ENCODE data around the gene ABCC1. TPM values are rescaled to one million over a fixed set of nuclear protein-coding genes. Genes with fewer than 3 reads are reported as not detected.
A peak's percentile ranks its signal among the peaks of the same experiment; 100 is the strongest.

ABCC1 gene
- total RNA-seq, 1 donor from 2014 or later = 47.9 TPM

DNA sequence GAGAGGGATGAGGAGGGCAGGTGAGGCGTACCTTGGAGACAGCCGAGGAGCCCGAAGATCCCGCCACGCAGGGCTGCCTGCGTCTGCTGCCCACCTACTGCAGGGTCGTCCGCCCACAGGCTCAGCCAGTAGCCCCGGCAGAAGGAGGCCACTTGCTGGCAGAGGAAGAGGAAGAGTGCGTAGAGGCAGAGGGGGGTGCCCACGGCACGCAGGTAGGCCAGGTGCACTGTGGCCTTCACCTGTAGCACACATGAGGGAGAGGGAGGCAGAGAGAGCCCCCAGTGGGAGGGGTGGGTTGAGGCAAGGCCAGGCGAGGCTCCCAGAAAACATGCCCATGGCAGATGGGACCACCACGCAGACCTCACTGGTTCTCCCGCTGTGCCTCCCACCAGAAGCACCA lies 220.2 kb downstream of the ABCC1 start:
- TF ChIP-seq, protein P1, sequence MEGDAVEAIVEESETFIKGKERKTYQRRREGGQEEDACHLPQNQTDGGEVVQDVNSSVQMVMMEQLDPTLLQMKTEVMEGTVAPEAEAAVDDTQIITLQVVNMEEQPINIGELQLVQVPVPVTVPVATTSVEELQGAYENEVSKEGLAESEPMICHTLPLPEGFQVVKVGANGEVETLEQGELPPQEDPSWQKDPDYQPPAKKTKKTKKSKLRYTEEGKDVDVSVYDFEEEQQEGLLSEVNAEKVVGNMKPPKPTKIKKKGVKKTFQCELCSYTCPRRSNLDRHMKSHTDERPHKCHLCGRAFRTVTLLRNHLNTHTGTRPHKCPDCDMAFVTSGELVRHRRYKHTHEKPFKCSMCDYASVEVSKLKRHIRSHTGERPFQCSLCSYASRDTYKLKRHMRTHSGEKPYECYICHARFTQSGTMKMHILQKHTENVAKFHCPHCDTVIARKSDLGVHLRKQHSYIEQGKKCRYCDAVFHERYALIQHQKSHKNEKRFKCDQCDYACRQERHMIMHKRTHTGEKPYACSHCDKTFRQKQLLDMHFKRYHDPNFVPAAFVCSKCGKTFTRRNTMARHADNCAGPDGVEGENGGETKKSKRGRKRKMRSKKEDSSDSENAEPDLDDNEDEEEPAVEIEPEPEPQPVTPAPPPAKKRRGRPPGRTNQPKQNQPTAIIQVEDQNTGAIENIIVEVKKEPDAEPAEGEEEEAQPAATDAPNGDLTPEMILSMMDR (IDR thresholded peaks at IDR 0.05) = no peak
- peak; percentile 74 for DNase-seq (ENCODE audit: low spot score)
- no peaks in the 10 kb centered on the region for H3K9me3 Mint-ChIP-seq (ENCODE audit: low read depth)
- no peak overlapping the region for H3K4me3 Mint-ChIP-seq (ENCODE audit: unreplicated experiment)
- H3K27me3 Mint-ChIP-seq (ENCODE audit: low read depth) = no peaks in the 10 kb centered on the region
- H3K36me3 Mint-ChIP-seq (ENCODE audit: low read depth) = peaks cover 1% of the 10 kb centered on the region
- H3K4me1 Mint-ChIP-seq (ENCODE audit: low read depth) = no peaks in the 10 kb centered on the region
- no peak overlapping the region for H3K27ac Mint-ChIP-seq (ENCODE audit: unreplicated experiment)

DNA sequence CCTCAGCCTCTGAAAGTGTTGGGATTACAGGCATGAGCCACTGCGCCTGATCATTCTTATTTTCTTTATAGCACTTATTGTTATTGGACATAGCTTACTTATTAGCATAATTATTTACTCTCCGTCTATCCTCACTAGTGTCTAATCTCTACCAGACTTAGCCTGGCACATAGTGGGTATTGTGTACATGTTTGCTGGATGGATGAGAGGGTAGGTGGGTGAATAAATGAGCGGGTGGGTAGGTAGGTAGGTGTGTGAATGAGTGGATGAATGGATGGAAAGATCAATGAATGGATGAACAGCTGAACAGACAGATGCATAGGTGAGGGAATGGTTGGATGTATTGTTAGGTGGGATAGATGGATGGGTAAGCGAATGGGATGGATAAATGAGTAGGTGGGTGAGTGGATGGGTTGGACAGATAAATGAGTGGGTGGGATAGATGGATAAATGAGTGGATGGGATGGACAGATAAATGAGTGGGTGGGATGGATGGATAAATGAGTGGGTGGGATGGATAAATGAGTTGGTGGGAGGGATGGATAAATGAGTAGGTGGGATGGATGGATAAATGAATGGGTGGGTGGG lies 222.0 kb downstream of the ABCC1 start:
- TF ChIP-seq, protein P1 (IDR thresholded peaks at IDR 0.05) = no peak
- Mint-ChIP-seq H3K9me3 (ENCODE audit: low read depth) (peaks cover 5% of the 10 kb centered on the region), H3K4me3 (ENCODE audit: unreplicated experiment) (no peak overlapping the region), H3K27me3 (ENCODE audit: low read depth) (no peaks in the 10 kb centered on the region), H3K27ac (ENCODE audit: unreplicated experiment) (no peak overlapping the region), H3K36me3 (ENCODE audit: low read depth) (peaks cover 6% of the 10 kb centered on the region), H3K4me1 (ENCODE audit: low read depth) (no peaks in the 10 kb centered on the region)
- DNase-seq (ENCODE audit: low spot score) = no peak

DNA sequence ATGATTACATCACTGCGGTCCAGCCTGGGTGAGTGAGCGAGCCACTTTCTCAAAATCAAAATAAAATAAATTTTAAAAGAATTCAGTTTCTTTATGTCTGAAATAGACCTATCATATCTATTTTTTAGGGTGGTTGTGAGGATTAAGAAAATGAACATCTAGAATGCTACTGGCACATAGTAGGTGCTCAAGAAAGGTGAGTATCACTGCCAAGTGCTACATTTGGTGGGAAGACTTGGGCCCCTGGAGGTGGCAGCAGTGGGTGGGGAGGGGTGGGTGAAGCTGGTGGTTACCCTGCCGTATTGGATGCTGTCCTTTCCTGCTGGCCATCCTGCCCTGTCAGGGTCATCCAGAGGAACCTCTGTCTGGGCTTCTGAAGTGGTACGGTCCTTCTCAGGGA lies 223.6 kb downstream of the ABCC1 start:
- no peak for DNase-seq (ENCODE audit: low spot score)
- Mint-ChIP-seq H3K36me3 (ENCODE audit: low read depth) (peaks cover 6% of the 10 kb centered on the region), H3K27ac (ENCODE audit: unreplicated experiment) (no peak overlapping the region), H3K4me3 (ENCODE audit: unreplicated experiment) (no peak overlapping the region), H3K27me3 (ENCODE audit: low read depth) (no peaks in the 10 kb centered on the region), H3K4me1 (ENCODE audit: low read depth) (no peaks in the 10 kb centered on the region), H3K9me3 (ENCODE audit: low read depth) (peaks cover 6% of the 10 kb centered on the region)
- TF ChIP-seq, protein P1 (IDR thresholded peaks at IDR 0.05) = no peak

DNA sequence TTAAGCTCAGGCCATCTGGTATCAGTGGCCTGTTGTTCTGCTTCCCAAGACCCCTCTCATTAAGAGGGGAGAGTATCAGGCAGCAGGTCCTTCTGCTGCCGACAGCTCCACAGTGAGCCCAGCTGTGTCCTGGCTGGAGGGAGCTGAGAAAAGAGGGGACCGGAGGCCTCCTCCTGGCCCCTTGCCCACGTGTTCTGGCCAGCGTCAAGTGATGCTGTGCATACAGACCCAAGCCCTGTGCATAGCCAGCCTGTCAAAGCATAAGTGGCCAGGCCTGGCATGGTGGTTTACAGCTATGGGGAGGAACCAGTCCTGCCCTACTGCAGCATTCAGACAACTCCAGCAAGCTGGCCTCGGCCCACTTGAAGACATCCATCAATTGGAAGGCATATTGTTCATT lies 225.9 kb downstream of the ABCC1 start:
- Mint-ChIP-seq H3K27ac (ENCODE audit: unreplicated experiment) (no peak overlapping the region), H3K9me3 (ENCODE audit: low read depth) (peaks cover 6% of the 10 kb centered on the region)
- DNase-seq (ENCODE audit: low spot score) = no peak

DNA sequence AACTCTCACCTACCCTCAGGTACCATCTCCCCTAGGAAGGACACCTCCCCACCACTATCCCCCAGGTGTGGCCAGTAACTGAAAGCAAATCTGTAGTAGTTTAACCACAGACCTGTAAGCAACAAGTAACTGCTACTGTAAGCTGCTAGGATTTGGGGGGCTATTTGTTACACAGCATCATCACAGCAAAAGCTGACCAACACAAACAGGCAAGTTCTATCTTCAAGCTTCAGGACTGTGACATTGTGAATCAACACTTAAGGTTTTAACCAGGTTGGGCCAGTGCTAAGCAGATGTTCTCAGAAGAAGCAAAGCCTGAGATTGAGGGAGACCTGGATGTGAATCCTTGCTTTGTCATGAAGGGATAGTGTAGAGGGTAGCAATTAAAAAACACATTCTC lies 226.9 kb downstream of the ABCC1 start:
- no peak overlapping the region for H3K4me3 Mint-ChIP-seq (ENCODE audit: unreplicated experiment)
- no peaks in the 10 kb centered on the region for H3K4me1 Mint-ChIP-seq (ENCODE audit: low read depth)
- H3K9me3 Mint-ChIP-seq (ENCODE audit: low read depth) = peaks cover 6% of the 10 kb centered on the region

More for the DNA sequence above, 225.9 kb downstream of the ABCC1 start:
- no peaks in the 10 kb centered on the region for H3K27me3 Mint-ChIP-seq (ENCODE audit: low read depth)
- no peak overlapping the region for H3K4me3 Mint-ChIP-seq (ENCODE audit: unreplicated experiment)
- H3K36me3 Mint-ChIP-seq (ENCODE audit: low read depth) = peaks cover 6% of the 10 kb centered on the region
- TF ChIP-seq, protein P1 (IDR thresholded peaks at IDR 0.05) = no peak
- no peaks in the 10 kb centered on the region for H3K4me1 Mint-ChIP-seq (ENCODE audit: low read depth)

More for the DNA sequence above, 226.9 kb downstream of the ABCC1 start:
- H3K36me3 Mint-ChIP-seq (ENCODE audit: low read depth) = peaks cover 5% of the 10 kb centered on the region
- no peaks in the 10 kb centered on the region for H3K27me3 Mint-ChIP-seq (ENCODE audit: low read depth)
- no peak for DNase-seq (ENCODE audit: low spot score)
- no peak overlapping the region for H3K27ac Mint-ChIP-seq (ENCODE audit: unreplicated experiment)
- TF ChIP-seq, protein P1 (IDR thresholded peaks at IDR 0.05) = no peak

Data from chondrocyte (in vitro differentiated cells).